NB4 (cell line): ENCODE results near the gene ZNF439.
A peak's percentile ranks its signal among the peaks of the same experiment; 100 is the strongest.

Source experiments
- DNase-seq: peaks from one replicate; pipeline ENCODE4 v3.0.0; 2010; ENCODE audit warnings: low read depth
- H3K4me3 ChIP-seq: one replicate; pipeline ENCODE4 v1.5.1; 2011; ENCODE audit warnings: mild to moderate bottlenecking, low read depth, low read length, moderate library complexity
- MYC ChIP-seq: IDR thresholded peaks from 2 replicates; pipeline ENCODE4 v1.6.1; 2011; ENCODE audit warnings: low read depth, low read length
- POLR2A ChIP-seq: IDR thresholded peaks from 2 replicates; pipeline ENCODE4 v1.6.1; 2011; ENCODE audit warnings: mild to moderate bottlenecking; ENCODE audit not compliant: insufficient read length; ENCODE audit errors: extremely low read depth
- TF ChIP-seq, protein P1 (sequence below): IDR thresholded peaks from 2 replicates; pipeline ENCODE4 v1.6.1; 2011; ENCODE audit warnings: low read depth, low read length
- TF ChIP-seq, protein P2 (sequence below): IDR thresholded peaks from one replicate; pipeline ENCODE4 v1.5.1; 2012; ENCODE audit warnings: low read depth, low read length

Gene ZNF439

DNA sequence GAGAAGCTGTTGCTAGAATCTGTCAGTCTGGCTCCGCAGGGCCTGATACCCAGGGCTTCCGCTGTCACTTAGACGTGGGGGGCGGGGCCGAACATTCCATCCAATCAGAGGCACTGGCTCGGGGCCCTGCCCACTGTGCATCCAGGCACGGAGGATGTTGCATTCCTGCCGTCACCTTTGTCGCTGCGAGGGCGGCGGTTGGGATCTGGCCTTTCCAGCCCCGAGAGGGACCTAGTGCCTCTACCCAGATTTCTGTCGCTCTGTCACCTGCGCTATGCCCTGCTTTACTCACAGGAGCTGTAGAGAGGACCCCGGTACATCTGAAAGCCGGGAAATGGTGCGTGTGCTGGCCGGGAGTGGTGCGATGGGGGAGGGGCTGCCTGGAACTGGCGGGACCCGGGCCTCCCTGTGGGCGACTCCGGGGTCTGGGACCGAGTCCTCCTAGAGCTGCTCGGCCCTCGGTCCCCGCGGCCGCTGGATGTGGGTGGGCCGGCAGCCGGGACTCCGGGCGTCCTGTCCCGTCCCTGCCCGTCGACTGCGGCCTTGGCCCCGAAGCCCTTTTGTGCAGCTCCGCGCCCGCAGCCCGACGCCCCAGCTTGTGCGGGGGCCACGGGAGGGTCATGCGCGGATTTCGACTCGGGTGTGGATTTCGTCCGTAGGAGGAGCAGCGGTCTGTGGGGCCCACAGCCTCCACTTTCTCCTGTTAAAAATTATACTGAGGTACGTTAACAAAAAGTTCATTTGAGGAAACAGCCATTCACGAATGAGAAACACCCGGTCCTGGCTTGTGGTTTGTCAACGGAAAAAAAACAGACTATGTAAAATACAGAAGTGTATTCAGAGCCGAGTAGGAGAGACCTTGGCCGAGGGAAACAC is at the start of gene ZNF439:
TSS of gene ZNF439 (plus strand) at position 133 of the 876 bp plus-strand sequence. CDS start at position 275, 142 bp downstream.
- peak; percentile 95 for DNase-seq
- H3K4me3 ChIP-seq: peak within 1 kb of the TSS; percentile 83
- TF ChIP-seq POLR2A: peak; percentile 65
- TF ChIP-seq, protein P1, sequence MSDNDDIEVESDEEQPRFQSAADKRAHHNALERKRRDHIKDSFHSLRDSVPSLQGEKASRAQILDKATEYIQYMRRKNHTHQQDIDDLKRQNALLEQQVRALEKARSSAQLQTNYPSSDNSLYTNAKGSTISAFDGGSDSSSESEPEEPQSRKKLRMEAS: peak; percentile 79
- TF ChIP-seq, protein P2, sequence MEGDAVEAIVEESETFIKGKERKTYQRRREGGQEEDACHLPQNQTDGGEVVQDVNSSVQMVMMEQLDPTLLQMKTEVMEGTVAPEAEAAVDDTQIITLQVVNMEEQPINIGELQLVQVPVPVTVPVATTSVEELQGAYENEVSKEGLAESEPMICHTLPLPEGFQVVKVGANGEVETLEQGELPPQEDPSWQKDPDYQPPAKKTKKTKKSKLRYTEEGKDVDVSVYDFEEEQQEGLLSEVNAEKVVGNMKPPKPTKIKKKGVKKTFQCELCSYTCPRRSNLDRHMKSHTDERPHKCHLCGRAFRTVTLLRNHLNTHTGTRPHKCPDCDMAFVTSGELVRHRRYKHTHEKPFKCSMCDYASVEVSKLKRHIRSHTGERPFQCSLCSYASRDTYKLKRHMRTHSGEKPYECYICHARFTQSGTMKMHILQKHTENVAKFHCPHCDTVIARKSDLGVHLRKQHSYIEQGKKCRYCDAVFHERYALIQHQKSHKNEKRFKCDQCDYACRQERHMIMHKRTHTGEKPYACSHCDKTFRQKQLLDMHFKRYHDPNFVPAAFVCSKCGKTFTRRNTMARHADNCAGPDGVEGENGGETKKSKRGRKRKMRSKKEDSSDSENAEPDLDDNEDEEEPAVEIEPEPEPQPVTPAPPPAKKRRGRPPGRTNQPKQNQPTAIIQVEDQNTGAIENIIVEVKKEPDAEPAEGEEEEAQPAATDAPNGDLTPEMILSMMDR: no peak
- no peak for TF ChIP-seq MYC

DNA sequence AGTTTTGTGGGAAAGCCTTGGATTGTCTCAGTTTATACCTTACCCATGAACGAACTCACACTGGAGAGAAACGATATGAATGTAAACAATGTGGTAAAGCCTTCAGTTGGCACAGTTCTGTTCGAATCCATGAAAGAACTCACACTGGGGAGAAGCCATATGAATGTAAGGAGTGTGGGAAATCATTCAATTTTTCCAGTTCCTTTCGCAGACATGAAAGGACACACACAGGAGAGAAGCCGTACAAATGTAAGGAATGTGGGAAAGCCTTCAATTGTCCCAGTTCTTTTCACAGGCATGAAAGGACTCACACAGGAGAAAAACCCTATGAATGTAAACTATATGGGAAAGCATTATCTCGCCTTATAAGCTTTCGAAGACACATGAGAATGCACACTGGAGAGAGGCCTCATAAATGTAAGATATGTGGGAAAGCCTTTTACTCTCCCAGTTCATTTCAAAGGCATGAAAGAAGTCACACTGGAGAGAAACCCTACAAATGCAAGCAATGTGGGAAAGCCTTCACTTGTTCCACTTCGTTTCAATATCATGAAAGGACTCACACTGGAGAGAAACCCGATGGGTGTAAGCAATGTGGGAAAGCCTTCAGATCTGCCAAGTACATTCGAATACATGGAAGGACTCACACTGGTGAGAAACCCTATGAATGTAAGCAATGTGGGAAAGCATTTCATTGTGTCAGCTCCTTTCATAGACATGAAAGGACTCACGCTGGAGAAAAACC is 42.0 kb upstream of the ZNF439 start:
- H3K4me3 ChIP-seq: no peak overlapping the region
- DNase-seq: no peak
- TF ChIP-seq, protein P1: no peak
- TF ChIP-seq, protein P2: no peak
- TF ChIP-seq POLR2A: no peak
- no peak for TF ChIP-seq MYC

- TF ChIP-seq MYC: no peak
- TF ChIP-seq POLR2A: no peak
- H3K4me3 ChIP-seq: no peak overlapping the region
- no peak for DNase-seq
Observed at GRCh38 chr19:11807099-11807380, 41.5 kb upstream of the ZNF439 start.

DNA sequence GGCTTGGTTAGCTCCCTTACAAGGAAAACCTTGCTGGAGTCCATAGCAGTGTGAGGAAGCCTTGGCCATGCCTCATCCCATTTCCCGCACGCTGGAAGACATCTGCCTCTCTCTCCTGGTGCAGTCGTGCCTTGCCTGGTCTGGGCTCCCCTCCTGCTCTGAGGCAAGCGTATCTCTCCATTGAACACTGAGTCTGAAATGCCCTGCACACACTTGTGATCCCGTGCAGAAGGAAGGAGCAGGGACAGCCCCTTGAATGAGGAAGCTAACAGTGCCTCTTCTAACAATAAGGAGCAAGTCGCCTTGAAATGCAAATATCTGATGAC is 34.9 kb upstream of the ZNF439 start:
- TF ChIP-seq, protein P2: no peak
- TF ChIP-seq POLR2A (no peak), MYC (no peak)
- TF ChIP-seq, protein P1: no peak
- peak overlapping the region; percentile 89 for H3K4me3 ChIP-seq
- no peak for DNase-seq

DNA sequence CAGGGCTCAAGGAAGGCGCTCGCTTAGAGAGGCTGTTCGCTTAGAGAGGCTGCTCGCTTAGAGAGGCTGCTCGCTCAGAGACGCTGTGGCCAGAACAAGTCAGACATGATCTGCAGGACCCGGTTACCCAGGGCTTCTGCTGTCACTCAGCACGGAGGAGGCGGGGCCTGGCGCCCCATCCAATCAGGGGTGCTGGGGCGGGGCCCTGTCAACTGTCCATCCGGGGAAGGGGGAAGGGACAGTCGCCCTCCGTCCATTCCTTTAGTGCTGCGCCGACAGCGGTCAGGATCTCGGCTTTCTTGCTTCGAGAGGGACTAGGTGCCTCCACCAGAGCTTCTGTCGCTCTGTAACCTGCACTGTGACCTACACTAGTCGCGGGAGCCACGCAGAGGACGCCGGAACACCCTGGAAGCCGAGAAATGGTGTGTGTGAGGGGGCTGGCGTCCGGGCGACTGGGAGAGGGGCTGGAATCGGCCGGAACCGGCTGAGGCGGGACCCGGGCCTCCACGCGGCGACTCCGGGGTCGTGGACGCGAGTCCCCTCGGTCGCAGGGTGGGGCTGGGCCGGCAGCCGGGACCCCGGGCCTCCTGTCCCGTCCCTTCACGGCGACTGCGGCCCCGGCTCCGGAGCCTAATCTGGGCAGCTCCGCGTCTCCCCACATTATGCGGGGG is 34.4 kb upstream of the ZNF439 start, which contains the start of gene ZNF440:
TSS of gene ZNF440 (plus strand) at position 245 of the 671 bp plus-strand sequence. CDS start at position 420, 175 bp downstream.
- TF ChIP-seq, protein P2: no peak
- peak; percentile 95 for TF ChIP-seq POLR2A
- peak; percentile 95 for DNase-seq
- H3K4me3 ChIP-seq: peak within 1 kb of the TSS; percentile 89

GRCh38 chr19:11814700-11815035 is 33.9 kb upstream of the ZNF439 start:
- DNase-seq: peak; percentile 56
- TF ChIP-seq, protein P2: no peak
- no peak for TF ChIP-seq POLR2A
- no peak for TF ChIP-seq MYC
- TF ChIP-seq, protein P1: no peak
- peak overlapping the region; percentile 89 for H3K4me3 ChIP-seq
